ENCODE results near the gene PNMA1.

The PNMA1 gene

GRCh38 chr14:73719791-73720190, 5.6 kb upstream of the PNMA1 start:
- H2BK12ac ChIP-seq (ENCODE audit: low read length), result no peak overlapping the region

GRCh38 chr14:73719361-73719760, 5.2 kb upstream of the PNMA1 start:
- DNase-seq, result no peak
- H4K8ac ChIP-seq (ENCODE audit: low read depth, low read length), result no peak overlapping the region
- H4K12ac ChIP-seq (ENCODE audit: low read depth, low read length), result no peak overlapping the region
- H3K27me3 ChIP-seq (ENCODE audit: insufficient read depth, low read length), result no peaks in the 10 kb centered on the region
- H2AFZ ChIP-seq (ENCODE audit: insufficient read depth, low read length, poor library complexity), result no peak overlapping the region
- H2BK12ac ChIP-seq (ENCODE audit: low read length), result no peak overlapping the region
- H3K9me3 ChIP-seq (ENCODE audit: insufficient read depth, low read depth, low read length), result peaks cover 2% of the 10 kb centered on the region
- H3K14ac ChIP-seq (ENCODE audit: low read length), result no peak overlapping the region
- H3K18ac ChIP-seq (ENCODE audit: low read length), result no peak overlapping the region
- H3K36me3 ChIP-seq (ENCODE audit: control insufficient read depth in 1 of 2, insufficient read depth in 2 of 2, low read length in 2 of 2), result peaks cover 47 to 61% of the 10 kb centered on the region in 2 experiments
- H2AK5ac ChIP-seq (ENCODE audit: low read length), result no peak overlapping the region
- H3K79me1 ChIP-seq (ENCODE audit: low read length), result no peaks in the 10 kb centered on the region
- no peak overlapping the region for H2BK5ac ChIP-seq (ENCODE audit: low read depth, low read length, poor library complexity)
- no peak overlapping the region for H3K4me3 ChIP-seq (ENCODE audit: low read depth, low read length)
- no peak overlapping the region for H4K91ac ChIP-seq (ENCODE audit: low read depth, low read length)
- no peak overlapping the region for H3K27ac ChIP-seq (ENCODE audit: low read depth, low read length)
- H2BK120ac ChIP-seq (ENCODE audit: insufficient read depth, low read length, poor library complexity), result no peak overlapping the region
- no peak overlapping the region for H3K4ac ChIP-seq (ENCODE audit: low read depth, low read length)
- no CpG with 5 or more reads among the region's 13 CpGs for WGBS (ENCODE audit: extremely low coverage, insufficient coverage, insufficient read length)
- no peak overlapping the region for H3K23ac ChIP-seq (ENCODE audit: low read length)
- no peak overlapping the region for H3K9ac ChIP-seq (ENCODE audit: low read length)
- no peaks in the 10 kb centered on the region for H3K79me2 ChIP-seq (ENCODE audit: control insufficient read depth, insufficient read depth, low read length, poor library complexity)
- peaks cover 3 to 5% of the 10 kb centered on the region in 2 experiments for H3K4me1 ChIP-seq (ENCODE audit: control insufficient read depth in 1 of 2, insufficient read depth in 2 of 2, low read length in 2 of 2)
- H3K4me2 ChIP-seq (ENCODE audit: low read length), result no peak overlapping the region

More at GRCh38 chr14:73719791-73720190, 5.6 kb upstream of the PNMA1 start:
- Histone ChIP-seq H3K4me2 (ENCODE audit: low read length) (no peak overlapping the region), H3K4me3 (ENCODE audit: low read depth, low read length) (no peak overlapping the region), H3K27me3 (ENCODE audit: insufficient read depth, low read length) (no peaks in the 10 kb centered on the region), H4K91ac (ENCODE audit: low read depth, low read length) (no peak overlapping the region), H3K4me1 (ENCODE audit: control insufficient read depth in 1 of 2, insufficient read depth in 2 of 2, low read length in 2 of 2) (peaks cover 2 to 3% of the 10 kb centered on the region in 2 experiments), H2AFZ (ENCODE audit: insufficient read depth, low read length, poor library complexity) (no peak overlapping the region), H3K27ac (ENCODE audit: low read depth, low read length) (no peak overlapping the region), H3K4ac (ENCODE audit: low read depth, low read length) (no peak overlapping the region), H3K9me3 (ENCODE audit: insufficient read depth, low read depth, low read length) (peaks cover 2% of the 10 kb centered on the region), H4K12ac (ENCODE audit: low read depth, low read length) (no peak overlapping the region), H2BK5ac (ENCODE audit: low read depth, low read length, poor library complexity) (no peak overlapping the region), H2AK5ac (ENCODE audit: low read length) (no peak overlapping the region), H3K23ac (ENCODE audit: low read length) (no peak overlapping the region), H4K8ac (ENCODE audit: low read depth, low read length) (no peak overlapping the region), H3K18ac (ENCODE audit: low read length) (no peak overlapping the region), H3K79me2 (ENCODE audit: control insufficient read depth, insufficient read depth, low read length, poor library complexity) (no peaks in the 10 kb centered on the region), H3K14ac (ENCODE audit: low read length) (no peak overlapping the region), H3K79me1 (ENCODE audit: low read length) (no peaks in the 10 kb centered on the region), H3K9ac (ENCODE audit: low read length) (no peak overlapping the region), H3K36me3 (ENCODE audit: control insufficient read depth in 1 of 2, insufficient read depth in 2 of 2, low read length in 2 of 2) (peaks cover 49 to 65% of the 10 kb centered on the region in 2 experiments), H2BK120ac (ENCODE audit: insufficient read depth, low read length, poor library complexity) (no peak overlapping the region)
- no peak for DNase-seq
- no CpG with 5 or more reads among the region's 8 CpGs for WGBS (ENCODE audit: extremely low coverage, insufficient coverage, insufficient read length)

GRCh38 chr14:73718418-73719251, 4.5 kb upstream of the PNMA1 start:
- Histone ChIP-seq H4K91ac (ENCODE audit: low read depth, low read length) (no peak overlapping the region), H2BK12ac (ENCODE audit: low read length) (no peak overlapping the region), H3K23ac (ENCODE audit: low read length) (no peak overlapping the region), H4K12ac (ENCODE audit: low read depth, low read length) (no peak overlapping the region), H2BK5ac (ENCODE audit: low read depth, low read length, poor library complexity) (no peak overlapping the region), H3K4ac (ENCODE audit: low read depth, low read length) (no peak overlapping the region), H3K4me2 (ENCODE audit: low read length) (no peak overlapping the region), H3K27me3 (ENCODE audit: insufficient read depth, low read length) (no peaks in the 10 kb centered on the region), H3K79me2 (ENCODE audit: control insufficient read depth, insufficient read depth, low read length, poor library complexity) (peaks cover 4% of the 10 kb centered on the region), H3K4me3 (ENCODE audit: low read depth, low read length) (no peak overlapping the region), H3K4me1 (ENCODE audit: control insufficient read depth in 1 of 2, insufficient read depth in 2 of 2, low read length in 2 of 2) (peaks cover 3 to 5% of the 10 kb centered on the region in 2 experiments), H3K27ac (ENCODE audit: low read depth, low read length) (no peak overlapping the region), H3K18ac (ENCODE audit: low read length) (no peak overlapping the region), H2BK120ac (ENCODE audit: insufficient read depth, low read length, poor library complexity) (no peak overlapping the region), H3K9ac (ENCODE audit: low read length) (no peak overlapping the region), H3K79me1 (ENCODE audit: low read length) (peaks cover 5% of the 10 kb centered on the region), H4K8ac (ENCODE audit: low read depth, low read length) (no peak overlapping the region), H3K9me3 (ENCODE audit: insufficient read depth, low read depth, low read length) (peaks cover 2% of the 10 kb centered on the region), H3K14ac (ENCODE audit: low read length) (no peak overlapping the region), H2AFZ (ENCODE audit: insufficient read depth, low read length, poor library complexity) (no peak overlapping the region), H3K36me3 (ENCODE audit: control insufficient read depth in 1 of 2, insufficient read depth in 2 of 2, low read length in 2 of 2) (peaks cover 45 to 54% of the 10 kb centered on the region in 2 experiments), H2AK5ac (ENCODE audit: low read length) (no peak overlapping the region)
- no peak for DNase-seq
- no CpG with 5 or more reads among the region's 55 CpGs for WGBS (ENCODE audit: extremely low coverage, insufficient coverage, insufficient read length)

- no peak overlapping the region for H4K12ac ChIP-seq (ENCODE audit: low read depth, low read length)
- H3K23ac ChIP-seq (ENCODE audit: low read length), result no peak overlapping the region
- no peak overlapping the region for H2AK5ac ChIP-seq (ENCODE audit: low read length)
- no peak overlapping the region for H2BK5ac ChIP-seq (ENCODE audit: low read depth, low read length, poor library complexity)
- H3K4me2 ChIP-seq (ENCODE audit: low read length), result no peak overlapping the region
- no peaks in the 10 kb centered on the region for H3K27me3 ChIP-seq (ENCODE audit: insufficient read depth, low read length)
- no peak for DNase-seq
- H3K4ac ChIP-seq (ENCODE audit: low read depth, low read length), result no peak overlapping the region
- H3K9me3 ChIP-seq (ENCODE audit: insufficient read depth, low read depth, low read length), result peaks cover 2% of the 10 kb centered on the region
- WGBS (ENCODE audit: extremely low coverage, insufficient coverage, insufficient read length), result no CpG with 5 or more reads among the region's 20 CpGs
- H4K8ac ChIP-seq (ENCODE audit: low read depth, low read length), result no peak overlapping the region
- H2BK120ac ChIP-seq (ENCODE audit: insufficient read depth, low read length, poor library complexity), result no peak overlapping the region
- peaks cover 7% of the 10 kb centered on the region for H3K79me1 ChIP-seq (ENCODE audit: low read length)
- peaks cover 42 to 51% of the 10 kb centered on the region in 2 experiments for H3K36me3 ChIP-seq (ENCODE audit: control insufficient read depth in 1 of 2, insufficient read depth in 2 of 2, low read length in 2 of 2)
- no peak overlapping the region for H3K9ac ChIP-seq (ENCODE audit: low read length)
- H3K14ac ChIP-seq (ENCODE audit: low read length), result no peak overlapping the region
- H3K4me3 ChIP-seq (ENCODE audit: low read depth, low read length), result no peak overlapping the region
- H3K18ac ChIP-seq (ENCODE audit: low read length), result no peak overlapping the region
- H3K4me1 ChIP-seq (ENCODE audit: control insufficient read depth in 1 of 2, insufficient read depth in 2 of 2, low read length in 2 of 2), result peaks cover 7 to 13% of the 10 kb centered on the region in 2 experiments
- H4K91ac ChIP-seq (ENCODE audit: low read depth, low read length), result no peak overlapping the region
- peaks cover 7% of the 10 kb centered on the region for H3K79me2 ChIP-seq (ENCODE audit: control insufficient read depth, insufficient read depth, low read length, poor library complexity)
- no peak overlapping the region for H2AFZ ChIP-seq (ENCODE audit: insufficient read depth, low read length, poor library complexity)
- H2BK12ac ChIP-seq (ENCODE audit: low read length), result no peak overlapping the region
- no peak overlapping the region for H3K27ac ChIP-seq (ENCODE audit: low read depth, low read length)
These were observed 3.7 kb upstream of the PNMA1 start for GRCh38 chr14:73717711-73718417.
